Occipital lobe (tissue), 2 donors: ENCODE data around the gene DALRD3. TPM values are rescaled to one million over a fixed set of nuclear protein-coding genes. Genes with fewer than 3 reads are reported as not detected.
"Not testable (repeated sequence)": the region's sequence is repeated elsewhere in the genome, so short reads cannot be mapped to it uniquely, and the experiment has no call there.

Experiments
- DNase-seq: peaks from one replicate; lab custom pipeline; 2025; lab: John Stamatoyannopoulos, UW
- total RNA-seq: library from RNA; depleted of rRNA; stranded (reverse); fragments of >200 nt; gene quantifications from one replicate; pipeline ENCODE4 v1.2.3, GENCODE V29; 2014

The DALRD3 gene
- total RNA-seq, 1 donor from 2014 or later: 47.4 TPM

DNA sequence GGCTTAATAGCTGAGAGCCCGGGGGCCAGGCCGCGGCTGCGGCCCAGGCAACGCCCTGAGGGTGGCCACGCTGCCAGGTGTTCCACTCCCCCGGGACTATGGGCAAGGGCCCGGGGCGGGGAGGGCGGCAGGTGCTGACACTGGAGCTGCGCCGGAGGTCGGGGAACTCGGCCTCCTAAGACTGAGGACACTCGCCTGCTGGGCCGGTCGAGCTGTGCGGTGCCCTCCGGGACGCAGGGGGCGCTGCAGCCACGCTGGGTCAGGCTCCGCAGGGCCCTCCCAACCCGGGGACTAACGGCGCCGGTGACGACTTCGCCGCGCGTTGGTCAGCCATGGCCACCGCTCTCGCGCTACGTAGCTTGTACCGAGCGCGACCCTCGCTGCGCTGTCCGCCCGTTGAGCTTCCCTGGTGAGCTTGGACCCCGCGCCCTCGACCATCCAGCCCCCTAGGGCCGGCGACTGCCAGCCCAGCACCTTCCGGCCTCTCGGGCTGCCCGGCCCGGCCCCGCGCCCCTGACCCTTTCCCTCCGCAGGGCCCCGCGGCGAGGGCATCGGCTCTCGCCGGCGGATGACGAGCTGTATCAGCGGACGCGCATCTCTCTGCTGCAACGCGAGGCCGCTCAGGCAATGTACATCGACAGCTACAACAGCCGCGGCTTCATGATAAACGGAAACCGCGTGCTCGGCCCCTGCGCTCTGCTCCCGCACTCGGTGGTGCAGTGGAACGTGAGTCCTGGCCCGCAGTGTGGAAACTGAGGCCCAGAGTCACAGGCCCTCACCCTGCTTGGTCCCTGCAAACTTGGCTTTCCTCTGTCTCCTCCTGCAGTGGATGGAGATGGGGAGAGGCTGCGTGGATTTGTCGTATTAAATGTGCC lies 3.7 kb upstream of the DALRD3 start, which contains the start of gene NDUFAF3:
Gene NDUFAF3 (plus strand): TSS at position 309 of the 875 bp plus-strand sequence. CDS start 24 bp downstream, at position 333.
- DNase-seq: peak; percentile 81

DNA sequence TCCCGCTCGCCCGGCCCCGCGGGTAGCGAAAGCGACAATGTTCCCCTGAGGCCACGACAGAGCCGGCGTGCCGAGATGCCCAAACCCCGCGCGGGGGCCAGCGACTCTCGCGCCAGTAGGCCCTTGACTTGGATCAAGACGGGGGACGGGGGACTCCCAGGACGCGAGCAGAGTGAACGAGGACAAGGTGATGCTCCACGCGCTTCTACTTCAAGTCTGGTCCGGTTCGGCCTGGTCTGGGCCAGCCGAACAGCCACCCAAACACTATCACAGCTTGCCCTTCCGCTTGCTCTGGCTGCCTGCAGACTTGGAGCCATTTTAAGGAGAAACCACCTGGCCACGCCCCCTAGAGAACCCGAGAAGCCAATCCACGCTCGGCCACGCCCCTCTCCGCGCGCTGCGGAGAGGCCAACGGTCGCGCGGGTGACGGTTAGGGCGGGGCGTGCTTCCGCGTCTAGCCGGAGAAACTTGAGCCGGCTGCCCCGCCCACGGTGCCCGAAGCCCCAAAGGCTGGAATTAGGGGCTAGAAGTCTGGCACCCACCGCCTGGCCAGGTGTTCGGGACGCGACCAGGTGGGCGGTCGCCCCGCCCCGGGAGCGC lies 2.9 kb upstream of the DALRD3 start:
- peak; percentile 95 for DNase-seq

DNA sequence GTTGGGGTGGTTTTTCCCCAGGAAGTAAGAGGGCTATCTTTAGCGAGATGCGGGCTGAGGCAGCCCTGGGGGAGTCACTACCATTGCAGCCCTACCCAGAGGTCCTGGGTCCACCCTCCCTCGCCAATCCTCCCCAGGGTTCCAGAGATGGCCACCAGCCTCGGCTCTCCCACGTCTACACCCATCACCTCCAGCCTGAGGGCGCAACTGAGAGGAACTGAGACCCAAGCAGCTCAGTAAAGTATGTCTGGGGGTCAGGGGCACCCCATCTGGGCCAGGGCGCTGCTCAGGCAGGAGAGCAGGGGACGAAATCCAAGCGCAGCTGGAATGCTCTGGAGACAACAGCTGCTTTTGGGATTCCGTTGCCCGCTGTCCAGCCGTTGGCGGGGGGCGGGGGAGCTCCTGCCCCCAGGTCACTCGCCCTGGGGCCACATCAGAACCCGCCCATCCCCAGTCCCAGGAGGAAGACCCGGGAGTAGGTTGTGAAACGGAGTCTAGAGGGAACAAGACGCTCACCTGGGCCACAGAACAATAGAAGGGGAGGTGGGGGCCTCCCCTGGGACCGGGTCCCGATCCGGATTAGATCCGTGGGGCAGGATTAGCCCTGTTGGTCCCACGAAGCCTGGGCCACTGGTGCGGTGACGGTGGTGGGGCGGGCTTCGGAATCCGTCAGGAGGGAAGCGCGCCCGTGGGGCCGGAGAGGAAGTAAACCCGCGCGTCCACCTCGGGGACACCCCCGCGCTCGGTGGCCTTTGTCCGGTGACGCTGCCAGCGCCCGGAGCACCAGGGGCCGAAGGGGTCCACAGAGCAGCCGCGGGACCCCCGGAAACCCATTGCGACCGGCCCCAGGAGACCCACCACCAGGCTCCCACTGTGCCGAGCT lies 2.2 kb upstream of the DALRD3 start:
- DNase-seq: no peak

- DNase-seq: no peak
These were observed 1.6 kb upstream of the DALRD3 start for GRCh38 chr3:49019941-49020329.

DNA sequence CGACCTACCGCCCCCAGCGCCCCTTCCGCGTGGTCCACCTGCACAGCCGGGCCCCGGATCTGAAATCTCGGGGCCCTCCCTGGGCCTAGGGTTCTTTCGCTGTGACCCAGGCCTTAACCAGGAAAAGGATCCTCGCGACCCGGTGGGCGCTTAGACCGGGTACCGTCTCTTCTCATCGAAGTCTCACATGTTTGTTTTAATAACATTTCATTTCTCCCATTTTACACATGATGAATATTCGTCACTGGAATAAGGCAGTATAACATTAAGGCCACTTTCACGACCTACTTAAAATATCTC lies 277 bp upstream of the DALRD3 start:
- no peak for DNase-seq

DNA sequence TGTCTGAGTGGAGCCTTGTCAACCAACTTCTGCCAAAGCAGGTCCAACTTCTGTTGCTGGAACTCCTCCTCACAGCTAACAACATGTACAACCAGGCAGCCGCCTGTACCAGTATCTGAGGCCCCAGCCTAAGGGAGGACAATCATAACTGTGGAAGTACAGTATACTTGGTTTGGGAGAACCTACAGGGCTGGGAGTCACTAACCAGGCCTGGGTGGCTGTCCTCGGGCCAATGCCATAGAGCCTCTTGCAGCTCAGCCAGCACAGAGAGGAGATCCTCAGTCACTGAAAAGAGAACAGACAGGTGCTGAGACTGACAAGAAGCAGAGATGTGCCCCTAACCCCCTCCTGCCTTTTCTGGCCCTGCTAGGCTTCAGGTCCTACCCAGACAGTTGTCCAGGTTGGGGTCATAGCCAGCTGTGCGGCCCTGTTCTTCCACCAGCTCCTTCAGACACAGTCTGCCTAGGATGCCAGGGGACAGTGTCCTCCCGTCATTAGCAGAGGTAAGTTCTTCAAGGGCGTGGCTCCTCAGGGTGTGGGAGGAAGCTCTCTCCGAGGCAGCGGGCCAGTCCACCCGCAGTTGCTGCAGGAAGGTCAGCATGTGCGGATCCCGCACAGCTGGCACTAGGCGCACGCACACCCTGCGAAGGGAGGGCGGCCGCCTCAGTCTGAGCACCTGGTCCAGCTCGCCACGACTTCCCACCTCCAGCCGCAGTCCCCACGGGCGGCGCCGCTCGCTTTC lies 980 bp downstream of the DALRD3 start:
- no peak for DNase-seq

DNA sequence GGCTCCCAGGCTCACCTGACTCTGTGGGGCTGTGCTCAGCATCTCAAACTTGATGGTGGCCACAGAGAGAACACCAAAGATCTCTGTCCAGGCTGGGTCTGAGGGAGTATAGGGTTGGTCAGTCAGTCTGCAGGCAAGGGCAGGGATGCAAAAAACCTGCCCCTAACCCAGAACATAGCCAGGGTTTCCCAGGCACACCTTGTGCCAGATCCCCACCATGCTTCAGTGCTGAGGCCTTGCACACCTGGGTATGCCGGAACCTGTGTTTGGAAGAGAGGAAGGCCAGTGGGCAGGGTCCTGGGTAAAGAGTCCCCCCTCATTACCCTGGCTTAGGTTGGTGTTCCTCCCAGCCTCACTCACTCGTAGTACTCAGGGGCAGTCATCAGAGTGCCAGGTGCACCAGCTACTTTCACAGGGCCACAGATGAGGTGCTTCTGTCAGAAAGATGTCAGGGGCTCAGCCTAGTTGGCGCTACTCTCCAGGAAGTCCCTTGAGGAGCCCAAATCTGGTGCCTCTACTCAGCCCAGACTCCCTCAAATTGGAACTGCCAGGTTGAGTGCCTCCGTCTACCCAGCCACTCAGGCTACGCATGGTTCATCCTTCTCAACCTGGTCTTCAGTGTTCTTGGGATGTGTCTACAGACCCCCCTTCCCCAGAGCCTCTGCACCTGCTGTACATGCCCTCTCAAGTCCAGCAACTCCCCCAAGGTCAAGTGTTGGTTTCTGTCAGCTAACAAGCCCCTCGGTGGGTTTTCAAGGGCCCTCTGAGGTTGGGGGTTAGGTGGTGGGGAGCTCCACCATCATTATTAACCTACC lies 1.8 kb downstream of the DALRD3 start:
- DNase-seq: no peak

DNA sequence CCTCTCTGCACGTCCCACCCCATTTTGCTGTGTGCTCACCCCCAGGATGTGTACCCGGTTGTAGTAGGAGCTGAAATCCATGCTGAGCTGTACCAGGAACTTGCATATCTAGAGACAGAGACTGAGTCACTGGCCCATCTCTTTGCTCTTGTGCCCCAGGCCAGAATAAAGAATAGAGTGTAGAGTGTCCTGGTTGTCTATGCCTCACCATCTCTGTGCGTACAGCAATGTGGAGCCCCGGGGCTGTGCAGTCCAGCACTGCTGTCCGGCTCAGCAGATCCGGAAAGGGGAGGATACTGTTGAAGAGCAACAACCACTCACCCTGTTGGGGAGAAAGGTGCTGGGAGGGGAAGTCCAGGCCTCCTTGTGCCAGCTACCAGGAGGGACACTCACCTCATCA lies 2.6 kb downstream of the DALRD3 start:
- no peak for DNase-seq

- no peak for DNase-seq
These were observed 3.3 kb downstream of the DALRD3 start for GRCh38 chr3:49015072-49015471.

DNA sequence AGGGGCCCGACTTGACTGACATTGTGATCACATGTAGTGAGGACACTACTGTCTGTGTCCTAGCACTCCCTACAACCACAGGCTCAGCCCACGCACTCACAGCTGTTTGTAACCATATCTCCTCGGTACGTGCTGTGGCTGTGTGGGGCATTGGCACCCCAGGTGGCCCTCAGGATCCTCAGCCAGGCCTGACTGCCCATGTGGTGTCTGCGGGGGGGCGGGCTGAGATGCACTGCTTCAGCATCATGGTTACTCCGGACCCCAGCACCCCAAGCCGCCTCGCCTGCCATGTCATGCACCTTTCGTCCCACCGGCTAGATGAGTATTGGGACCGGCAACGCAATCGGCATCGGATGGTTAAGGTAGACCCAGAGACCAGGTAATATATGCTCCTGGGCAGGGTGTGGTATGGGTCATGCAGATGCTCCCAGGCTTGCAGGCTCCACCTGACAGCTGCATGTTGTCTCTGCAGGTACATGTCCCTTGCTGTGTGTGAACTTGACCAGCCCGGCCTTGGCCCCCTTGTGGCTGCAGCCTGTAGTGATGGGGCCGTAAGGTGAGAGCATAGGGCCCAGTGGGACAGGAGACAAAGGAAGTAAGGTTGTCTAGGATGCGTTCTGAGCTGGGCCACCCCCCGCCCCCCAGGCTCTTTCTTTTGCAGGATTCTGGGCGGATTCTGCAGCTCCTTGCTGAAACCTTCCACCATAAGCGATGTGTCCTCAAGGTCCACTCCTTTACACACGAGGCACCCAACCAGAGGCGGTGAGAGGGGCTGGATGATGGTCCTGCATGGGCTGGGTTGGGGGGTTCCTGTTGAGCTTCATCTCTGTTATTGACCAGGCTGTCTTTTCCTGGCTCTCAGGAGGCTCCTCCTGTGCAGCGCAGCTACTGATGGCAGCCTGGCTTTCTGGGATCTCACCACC lies 4.4 kb downstream of the DALRD3 start:
- no peak for DNase-seq

- DNase-seq: no peak
These were observed 5.2 kb downstream of the DALRD3 start for GRCh38 chr3:49013113-49013737.

- DNase-seq: no peak
These were observed 5.9 kb downstream of the DALRD3 start for GRCh38 chr3:49012441-49013017.

DNA sequence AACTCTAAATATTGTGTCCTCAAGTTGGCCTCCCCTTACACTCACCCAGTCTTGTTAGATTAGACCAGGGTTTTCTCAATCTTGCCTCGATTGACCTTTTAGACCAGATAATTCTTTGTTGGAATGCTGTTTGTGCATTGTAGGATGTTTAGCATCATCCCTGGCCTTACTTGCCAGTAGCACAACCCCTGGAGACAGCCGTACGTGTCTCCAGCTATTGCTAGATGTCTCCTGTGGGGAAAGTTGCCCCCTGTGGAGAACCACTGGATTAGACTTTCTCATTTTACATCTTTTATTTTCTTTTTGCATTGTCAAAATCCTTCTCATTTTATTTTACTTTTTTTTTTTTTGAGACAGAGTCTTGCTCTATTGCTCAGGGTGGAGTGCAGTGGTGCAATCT lies 9.0 kb downstream of the DALRD3 start:
- no peak for DNase-seq

DNA sequence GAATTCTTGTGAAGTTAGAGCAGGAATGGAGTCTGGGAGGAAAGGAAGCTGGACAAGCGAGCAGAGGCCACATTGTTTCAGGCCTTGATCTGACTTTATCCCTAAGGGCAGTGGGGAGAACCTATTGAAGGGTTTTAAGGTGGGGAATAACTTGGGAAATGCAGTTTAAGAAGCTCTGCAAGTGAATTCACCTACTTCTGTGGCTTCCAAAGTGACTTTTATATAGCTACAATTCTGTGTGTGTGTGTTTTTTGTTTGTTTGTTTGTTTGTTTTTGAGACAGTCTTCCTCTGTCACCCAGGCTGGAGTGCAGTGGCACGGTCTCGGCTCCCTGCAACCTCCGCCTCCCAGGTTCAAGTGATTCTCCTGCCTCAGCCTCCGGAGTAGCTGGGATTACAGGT lies 9.8 kb downstream of the DALRD3 start:
- not testable (repeated sequence) for DNase-seq

DNA sequence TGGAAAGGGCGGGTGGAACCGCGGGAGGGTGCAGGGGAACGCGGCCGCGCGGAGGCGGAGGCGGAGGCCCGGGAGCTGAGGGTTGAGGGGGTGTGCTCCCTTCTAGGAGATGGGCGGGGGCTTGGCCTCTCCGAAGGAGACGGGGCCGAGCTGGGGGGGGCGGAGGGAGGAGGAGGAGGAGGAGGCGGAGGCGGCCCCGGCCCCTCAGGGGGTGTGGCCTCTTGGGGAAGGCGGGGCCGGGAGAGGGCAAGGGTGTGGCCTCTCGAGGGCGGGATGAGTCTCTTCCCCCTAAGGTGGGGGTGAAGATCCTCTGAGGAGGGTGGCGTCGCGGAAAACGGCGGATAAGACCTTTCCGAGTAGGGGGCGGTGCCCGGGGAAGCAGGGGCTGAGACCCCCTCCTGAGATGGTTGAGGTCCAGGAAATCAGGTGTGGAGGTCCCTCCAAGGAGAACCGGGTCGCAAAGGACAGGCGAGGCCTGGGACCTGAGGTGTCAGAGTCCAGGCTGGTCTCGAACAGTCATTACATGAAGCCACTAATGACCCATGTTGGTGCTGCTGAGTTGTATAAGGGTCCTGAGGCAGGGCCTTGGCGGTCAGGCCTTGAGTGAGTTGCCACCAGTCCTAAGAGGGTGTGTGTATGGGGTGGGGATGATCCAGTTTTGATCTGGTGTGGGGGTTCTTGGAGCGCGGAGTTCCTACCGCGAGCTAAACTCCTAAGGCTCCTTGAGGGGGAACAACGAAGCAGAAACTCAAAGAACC lies 10.4 kb downstream of the DALRD3 start:
- peak; percentile 67 for DNase-seq

DNA sequence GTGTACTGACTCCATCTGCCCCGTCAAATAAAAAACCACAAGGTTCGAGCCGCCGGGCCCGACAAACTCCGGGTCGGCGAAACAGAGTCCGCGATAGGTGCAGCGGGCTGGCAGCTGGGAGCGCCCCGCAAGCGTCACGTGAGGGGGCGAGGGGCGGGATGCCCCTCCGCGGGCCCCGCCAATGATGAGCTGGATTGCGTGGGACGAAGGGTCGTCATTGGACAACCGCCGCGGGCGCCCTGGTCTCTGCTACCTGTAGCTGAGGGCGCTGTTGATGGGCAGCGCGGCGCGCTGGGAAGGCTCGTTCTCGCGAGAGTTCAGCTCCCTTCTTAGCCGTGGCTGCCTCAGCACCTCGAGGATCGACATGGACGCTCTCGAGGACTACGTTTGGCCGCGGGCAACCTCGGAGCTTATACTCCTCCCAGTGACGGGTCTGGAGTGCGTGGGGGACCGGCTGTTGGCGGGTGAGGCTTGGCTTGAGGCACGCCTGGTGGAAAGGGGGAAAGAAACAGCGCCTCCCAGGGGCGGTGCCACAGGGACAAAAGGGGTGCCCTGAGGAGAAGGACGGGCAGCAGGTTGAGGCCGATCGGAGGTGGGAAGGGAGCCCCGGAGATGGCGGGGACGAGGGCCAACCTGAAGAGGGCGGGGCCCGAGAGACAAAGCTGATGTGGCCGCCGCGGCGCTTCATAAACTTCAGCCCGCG lies 11.2 kb downstream of the DALRD3 start, which contains the start of gene WDR6:
Gene WDR6 (plus strand): TSS at position 324 of the 703 bp plus-strand sequence. CDS start 41 bp downstream, at position 365.
- peak; percentile 90 for DNase-seq
